Dendritic cell treated with granulocyte-macrophage colony-stimulating factor and Interleukin-4, amounts not matched to agents 40 ng/mL and 50 ng/mL, for 4 days (primary cell): ENCODE results near the gene PCGF3.

Experiments
- H3K27ac Mint-ChIP-seq: one replicate; pipeline ENCODE4 v1.8.0; 2022; ENCODE audit warnings: mild to moderate bottlenecking, mixed read lengths
- H3K27me3 Mint-ChIP-seq: one replicate; pipeline ENCODE4 v1.8.0; 2022; ENCODE audit warnings: mild to moderate bottlenecking, mixed read lengths
- H3K36me3 Mint-ChIP-seq: one replicate; pipeline ENCODE4 v1.8.0; 2022; ENCODE audit warnings: low read depth, mixed read lengths
- H3K4me1 Mint-ChIP-seq: one replicate; pipeline ENCODE4 v1.8.0; 2022; ENCODE audit warnings: low read depth, mixed read lengths
- H3K4me3 Mint-ChIP-seq: one replicate; pipeline ENCODE4 v1.8.0; 2022; ENCODE audit warnings: mild to moderate bottlenecking, moderate library complexity, mixed read lengths
- H3K9me3 Mint-ChIP-seq: one replicate; pipeline ENCODE4 v1.8.0; 2022; ENCODE audit warnings: mixed read lengths
- intact Hi-C: fragments of 100-400 bp; cut with micrococcal nuclease; formaldehyde crosslinking; loops from one replicate; pipeline ENCODE4 v1.15.0; 2022

The PCGF3 gene

DNA sequence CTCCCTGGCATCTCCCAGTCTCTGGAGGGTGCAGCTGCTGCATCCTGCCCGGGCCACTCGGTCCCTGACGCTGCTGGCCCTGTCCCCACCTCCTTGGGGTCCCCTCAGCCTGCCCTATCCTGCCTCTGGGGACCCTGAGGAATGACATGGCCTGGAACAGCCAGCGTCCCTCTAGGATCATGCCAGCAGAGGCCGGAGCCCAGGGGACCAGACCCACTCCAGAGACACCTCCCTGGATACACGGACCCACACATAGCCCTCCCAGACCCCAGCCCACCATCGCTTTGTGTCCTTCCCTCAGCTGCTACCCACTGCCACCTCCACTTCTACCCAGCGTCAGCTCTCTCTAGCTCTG is 84.8 kb downstream of the PCGF3 start:
- Mint-ChIP-seq H3K4me3 (no peak overlapping the region), H3K36me3 (no peaks in the 10 kb centered on the region), H3K27ac (no peak overlapping the region), H3K27me3 (peaks cover 89% of the 10 kb centered on the region), H3K9me3 (no peaks in the 10 kb centered on the region), H3K4me1 (peaks cover 4% of the 10 kb centered on the region)
- intact Hi-C loops = no loop called here

- intact Hi-C loops = no loop called here
- H3K27me3 Mint-ChIP-seq = peaks cover 88% of the 10 kb centered on the region
- H3K4me1 Mint-ChIP-seq = no peaks in the 10 kb centered on the region
- H3K9me3 Mint-ChIP-seq = no peaks in the 10 kb centered on the region
- no peak overlapping the region for H3K4me3 Mint-ChIP-seq
- no peaks in the 10 kb centered on the region for H3K36me3 Mint-ChIP-seq
- no peak overlapping the region for H3K27ac Mint-ChIP-seq
These were observed 85.7 kb downstream of the PCGF3 start for GRCh38 chr4:791252-791897.

DNA sequence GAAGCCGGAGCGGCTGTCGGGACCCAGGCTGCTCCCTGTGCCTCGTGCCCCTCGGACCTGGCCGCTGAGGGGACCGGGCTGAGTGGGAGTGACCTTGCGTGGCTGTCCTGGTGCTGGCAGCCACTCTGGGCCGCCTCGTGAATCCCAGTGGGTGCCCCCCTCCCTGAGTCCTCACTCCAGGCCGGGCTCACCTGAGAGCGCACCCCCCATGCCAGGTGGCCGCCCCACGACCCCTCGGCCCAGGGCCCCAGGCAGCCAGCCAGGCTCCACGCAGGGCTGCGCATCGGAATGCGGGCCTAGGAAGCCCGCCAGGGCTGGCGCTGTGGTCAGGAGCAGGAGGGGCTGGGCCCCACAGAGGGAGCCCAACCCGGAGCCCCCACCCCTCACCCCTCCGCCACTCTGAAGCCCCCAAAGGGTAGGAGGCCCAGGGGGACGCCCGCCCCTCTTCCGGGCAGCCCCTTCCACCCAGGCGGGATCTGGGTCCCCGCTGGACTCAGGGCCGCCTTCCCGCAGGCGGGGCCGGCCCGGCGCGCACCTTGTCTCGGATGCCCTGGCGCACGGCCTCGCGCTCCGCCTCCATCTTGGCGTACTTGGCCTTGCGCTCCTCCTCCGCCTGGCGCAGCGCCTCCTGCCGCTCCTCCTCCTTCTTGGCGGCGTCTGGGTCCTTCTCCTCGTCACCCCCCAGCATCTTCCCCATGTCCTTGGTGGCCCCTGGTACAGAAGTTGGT is 86.4 kb downstream of the PCGF3 start:
- Mint-ChIP-seq H3K4me3 (no peak overlapping the region), H3K27ac (no peak overlapping the region), H3K4me1 (no peaks in the 10 kb centered on the region), H3K9me3 (no peaks in the 10 kb centered on the region), H3K27me3 (peaks cover 88% of the 10 kb centered on the region), H3K36me3 (no peaks in the 10 kb centered on the region)
- intact Hi-C loops = no loop called here

GRCh38 chr4:792626-793092 is 87.0 kb downstream of the PCGF3 start:
- Mint-ChIP-seq H3K4me3 (no peak overlapping the region), H3K36me3 (no peaks in the 10 kb centered on the region), H3K9me3 (no peaks in the 10 kb centered on the region), H3K4me1 (no peaks in the 10 kb centered on the region), H3K27ac (no peak overlapping the region), H3K27me3 (peaks cover 88% of the 10 kb centered on the region)
- intact Hi-C loops = no loop called here

GRCh38 chr4:793093-793861 is 87.6 kb downstream of the PCGF3 start:
- no peaks in the 10 kb centered on the region for H3K36me3 Mint-ChIP-seq
- H3K4me3 Mint-ChIP-seq = no peak overlapping the region
- H3K9me3 Mint-ChIP-seq = no peaks in the 10 kb centered on the region
- H3K27ac Mint-ChIP-seq = no peak overlapping the region
- H3K4me1 Mint-ChIP-seq = no peaks in the 10 kb centered on the region
- peaks cover 87% of the 10 kb centered on the region for H3K27me3 Mint-ChIP-seq
- intact Hi-C loops = no loop called here

DNA sequence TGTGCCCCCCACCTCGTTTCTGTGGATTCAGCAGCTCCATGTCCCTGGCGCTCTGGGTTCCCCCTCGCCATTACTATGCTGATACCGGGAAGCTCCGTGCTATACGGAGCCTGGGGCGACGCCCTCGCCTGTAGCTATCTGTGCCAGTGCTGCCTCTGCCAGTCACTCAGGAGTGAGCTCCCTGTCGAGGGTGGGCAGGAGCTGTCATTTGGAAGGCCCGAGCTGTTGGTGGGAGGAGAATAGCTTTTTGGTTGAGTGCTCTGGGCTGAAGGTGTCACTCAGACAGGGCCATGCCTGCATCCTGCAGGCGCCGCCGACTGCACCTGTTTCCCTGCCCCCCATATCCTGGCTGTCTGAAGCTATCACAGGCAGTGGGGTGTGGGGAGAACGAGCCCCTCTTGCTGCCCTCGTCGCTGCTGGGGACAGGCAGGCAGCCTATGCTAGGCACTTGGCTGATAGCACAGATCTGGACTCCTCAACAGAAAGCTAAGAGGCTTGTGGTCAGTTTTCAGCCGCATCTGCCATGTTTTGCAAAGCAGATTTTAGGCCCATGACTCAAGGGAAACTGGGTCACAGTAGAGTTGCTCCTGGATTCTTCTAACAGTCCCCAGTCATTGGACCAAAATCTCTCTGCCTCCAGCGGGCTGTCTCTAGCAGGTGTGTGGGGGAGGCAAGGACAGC is 88.4 kb downstream of the PCGF3 start:
- H3K27ac Mint-ChIP-seq = no peak overlapping the region
- no peaks in the 10 kb centered on the region for H3K36me3 Mint-ChIP-seq
- peaks cover 81% of the 10 kb centered on the region for H3K27me3 Mint-ChIP-seq
- H3K4me3 Mint-ChIP-seq = no peak overlapping the region
- no peaks in the 10 kb centered on the region for H3K4me1 Mint-ChIP-seq
- intact Hi-C loops = no loop called here
- no peaks in the 10 kb centered on the region for H3K9me3 Mint-ChIP-seq

DNA sequence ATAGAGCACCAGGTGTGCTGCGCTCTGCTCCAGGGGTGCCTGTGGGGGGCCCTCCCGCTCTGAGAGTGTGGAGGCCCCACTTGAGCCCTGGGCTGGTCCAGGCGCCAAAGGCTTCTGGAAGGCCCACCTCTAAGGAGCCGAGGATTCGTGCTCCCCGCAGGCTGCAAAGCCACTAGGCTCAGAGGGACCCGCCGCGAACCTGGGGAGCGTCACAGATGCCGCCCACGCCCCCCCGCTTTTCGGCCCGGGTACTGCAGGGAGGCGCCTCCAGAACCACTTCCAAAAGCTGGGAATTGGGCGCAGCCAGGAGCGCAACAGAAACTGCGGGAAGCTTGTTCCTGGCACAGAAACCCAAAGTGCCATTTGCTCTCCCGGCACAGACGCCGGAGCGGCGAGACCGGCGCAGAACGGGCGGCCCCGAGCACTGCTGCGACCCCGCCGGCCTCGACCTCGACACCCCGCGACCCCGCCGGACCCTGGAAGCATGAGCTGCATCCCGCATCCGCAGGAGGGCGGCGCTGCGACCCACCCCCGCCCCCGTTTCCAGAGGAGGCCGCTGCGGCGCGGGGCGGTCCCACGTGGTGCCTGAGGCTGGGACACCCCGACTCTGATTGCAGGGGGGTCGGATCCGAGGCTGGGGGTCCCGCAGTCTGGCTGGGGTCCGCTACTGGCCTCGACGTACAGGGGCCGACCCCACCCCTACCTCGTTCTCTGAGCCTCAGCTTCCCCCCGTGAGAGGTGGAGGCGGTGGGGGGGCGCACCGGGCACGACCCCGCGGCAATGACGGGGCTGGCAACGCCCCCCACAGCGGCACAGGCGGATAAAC is 89.5 kb downstream of the PCGF3 start:
- H3K27me3 Mint-ChIP-seq = peaks cover 78% of the 10 kb centered on the region
- no peaks in the 10 kb centered on the region for H3K4me1 Mint-ChIP-seq
- H3K9me3 Mint-ChIP-seq = no peaks in the 10 kb centered on the region
- no peak overlapping the region for H3K4me3 Mint-ChIP-seq
- no peak overlapping the region for H3K27ac Mint-ChIP-seq
- H3K36me3 Mint-ChIP-seq = no peaks in the 10 kb centered on the region
- intact Hi-C loops = no loop called here

DNA sequence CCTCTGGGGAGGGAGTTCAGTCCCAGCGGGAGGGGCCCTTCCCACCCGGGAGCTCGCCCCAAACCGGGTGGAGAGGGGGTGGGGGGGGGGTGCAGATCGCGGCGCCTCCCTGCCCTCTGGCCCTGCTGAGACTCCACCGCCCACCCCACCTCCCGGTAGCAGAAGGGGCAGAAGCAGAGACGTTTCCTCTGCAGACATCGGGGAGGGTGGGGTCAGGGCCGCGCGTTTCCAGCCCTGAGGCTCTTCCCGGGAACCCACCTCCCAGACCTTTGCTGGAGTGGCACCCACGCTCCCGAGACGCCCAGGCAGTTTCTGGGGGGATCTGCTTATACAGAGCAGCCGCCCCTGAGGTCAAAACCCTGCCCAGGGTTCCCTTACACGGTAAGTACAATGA is 90.1 kb downstream of the PCGF3 start:
- peaks cover 73% of the 10 kb centered on the region for H3K27me3 Mint-ChIP-seq
- intact Hi-C loops = no loop called here
- H3K4me1 Mint-ChIP-seq = no peaks in the 10 kb centered on the region
- H3K36me3 Mint-ChIP-seq = no peaks in the 10 kb centered on the region
- no peak overlapping the region for H3K4me3 Mint-ChIP-seq
- H3K27ac Mint-ChIP-seq = no peak overlapping the region
- H3K9me3 Mint-ChIP-seq = no peaks in the 10 kb centered on the region

DNA sequence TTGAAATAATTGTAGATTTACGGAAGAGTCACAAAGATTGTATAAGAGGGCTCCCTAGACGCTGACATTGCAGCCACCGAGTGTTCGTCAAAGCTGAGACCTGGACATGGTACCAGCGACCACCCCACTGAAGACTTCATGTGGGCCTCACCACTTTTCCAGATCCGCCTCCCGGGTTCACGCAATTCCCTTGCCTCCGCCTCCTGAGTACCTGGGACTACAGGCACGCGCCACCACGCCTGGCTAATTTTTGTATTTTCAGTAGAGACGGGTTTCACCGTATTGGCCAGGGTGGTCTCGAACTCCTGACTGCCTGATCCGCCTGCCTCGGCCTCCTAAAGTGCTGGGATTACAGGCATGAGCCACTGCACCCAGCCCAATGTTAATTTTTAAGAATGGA is 90.6 kb downstream of the PCGF3 start:
- intact Hi-C loops = no loop called here
- H3K4me3 Mint-ChIP-seq = no peak overlapping the region
- H3K9me3 Mint-ChIP-seq = no peaks in the 10 kb centered on the region
- no peaks in the 10 kb centered on the region for H3K36me3 Mint-ChIP-seq
- H3K4me1 Mint-ChIP-seq = no peaks in the 10 kb centered on the region
- H3K27ac Mint-ChIP-seq = no peak overlapping the region
- H3K27me3 Mint-ChIP-seq = peaks cover 74% of the 10 kb centered on the region

GRCh38 chr4:797066-797465 is 91.4 kb downstream of the PCGF3 start:
- H3K27ac Mint-ChIP-seq = no peak overlapping the region
- no peaks in the 10 kb centered on the region for H3K36me3 Mint-ChIP-seq
- H3K27me3 Mint-ChIP-seq = peaks cover 75% of the 10 kb centered on the region
- intact Hi-C loops = no loop called here
- no peak overlapping the region for H3K4me3 Mint-ChIP-seq
- no peaks in the 10 kb centered on the region for H3K9me3 Mint-ChIP-seq
- no peaks in the 10 kb centered on the region for H3K4me1 Mint-ChIP-seq

DNA sequence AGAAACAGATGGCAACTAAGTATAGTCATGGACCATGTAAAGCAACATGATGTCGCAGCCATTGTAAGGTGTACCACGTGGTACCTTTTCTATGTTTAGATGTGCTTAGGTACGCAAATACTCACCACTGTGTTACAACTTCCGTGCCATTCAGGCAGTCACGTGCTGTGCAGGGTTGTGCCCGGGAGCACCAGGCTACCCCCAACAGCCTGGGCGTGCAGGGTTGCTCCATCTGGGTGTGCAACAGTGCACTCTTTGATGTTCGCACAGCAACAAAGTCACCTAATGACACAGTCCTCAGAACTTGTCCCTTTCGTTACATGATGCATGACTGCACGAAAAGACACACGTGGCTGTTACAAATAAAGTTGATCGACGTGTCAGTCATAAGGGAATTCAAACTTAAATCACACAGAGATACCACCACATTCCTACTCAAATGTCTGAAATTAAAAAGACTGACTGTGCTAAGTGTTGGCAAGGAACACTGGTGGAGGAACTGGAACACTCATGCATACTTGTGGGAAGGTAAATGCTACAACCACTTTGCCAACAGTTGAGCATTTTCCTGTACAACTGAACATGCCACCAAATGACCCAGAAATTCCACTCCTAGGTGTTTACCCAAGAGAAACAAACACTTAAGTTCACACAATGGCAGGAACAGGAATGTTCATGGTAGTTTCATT is 95.9 kb downstream of the PCGF3 start:
- no peaks in the 10 kb centered on the region for H3K9me3 Mint-ChIP-seq
- H3K4me1 Mint-ChIP-seq = no peaks in the 10 kb centered on the region
- peaks cover 49% of the 10 kb centered on the region for H3K27me3 Mint-ChIP-seq
- no peak overlapping the region for H3K4me3 Mint-ChIP-seq
- intact Hi-C loops = no loop called here
- H3K36me3 Mint-ChIP-seq = no peaks in the 10 kb centered on the region
- no peak overlapping the region for H3K27ac Mint-ChIP-seq

GRCh38 chr4:803884-804283 is 98.3 kb downstream of the PCGF3 start:
- H3K4me1 Mint-ChIP-seq = no peaks in the 10 kb centered on the region
- no peak overlapping the region for H3K27ac Mint-ChIP-seq
- H3K36me3 Mint-ChIP-seq = no peaks in the 10 kb centered on the region
- no peaks in the 10 kb centered on the region for H3K9me3 Mint-ChIP-seq
- peaks cover 42% of the 10 kb centered on the region for H3K27me3 Mint-ChIP-seq
- intact Hi-C loops = no loop called here
- no peak overlapping the region for H3K4me3 Mint-ChIP-seq

DNA sequence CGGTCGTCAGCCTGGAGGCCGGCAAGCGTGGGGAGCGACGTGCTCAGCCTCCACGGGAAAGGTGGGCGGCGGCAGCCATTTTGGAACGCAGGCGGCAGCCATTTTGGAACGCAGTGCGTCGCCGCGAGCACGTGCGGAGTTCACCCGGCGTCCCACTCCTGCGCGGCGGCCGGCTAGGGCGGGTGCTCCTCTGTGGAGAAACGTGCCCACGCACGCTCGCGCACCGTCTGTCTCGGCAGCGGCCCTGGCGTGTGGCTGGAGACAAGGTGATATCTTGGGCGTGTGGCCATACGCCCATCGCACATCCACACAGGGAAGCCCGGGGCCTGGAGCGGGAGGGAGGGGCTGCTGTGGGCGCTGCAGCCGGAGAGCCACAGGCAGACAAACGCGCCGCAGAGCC is 99.2 kb downstream of the PCGF3 start:
- Mint-ChIP-seq H3K36me3 (no peaks in the 10 kb centered on the region), H3K4me1 (no peaks in the 10 kb centered on the region), H3K27me3 (peaks cover 38% of the 10 kb centered on the region), H3K9me3 (no peaks in the 10 kb centered on the region), H3K4me3 (no peak overlapping the region), H3K27ac (no peak overlapping the region)
- intact Hi-C loops = no loop called here
